Stimulated activated CD4-positive, alpha-beta T cell treated with anti-CD3 and anti-CD28 coated beads, Interleukin-4, amount 100 ng/mL, for 4 hours (primary cell): ENCODE data around the gene TEX14.
"Not testable (repeated sequence)": the region's sequence is repeated elsewhere in the genome, so short reads cannot be mapped to it uniquely, and the experiment has no call there.

Experiments used
- DNase-seq, 2 experiments: peaks; one replicate each; pipeline ENCODE4 v3.0.0-alpha.2; 2020

TEX14 gene

DNA sequence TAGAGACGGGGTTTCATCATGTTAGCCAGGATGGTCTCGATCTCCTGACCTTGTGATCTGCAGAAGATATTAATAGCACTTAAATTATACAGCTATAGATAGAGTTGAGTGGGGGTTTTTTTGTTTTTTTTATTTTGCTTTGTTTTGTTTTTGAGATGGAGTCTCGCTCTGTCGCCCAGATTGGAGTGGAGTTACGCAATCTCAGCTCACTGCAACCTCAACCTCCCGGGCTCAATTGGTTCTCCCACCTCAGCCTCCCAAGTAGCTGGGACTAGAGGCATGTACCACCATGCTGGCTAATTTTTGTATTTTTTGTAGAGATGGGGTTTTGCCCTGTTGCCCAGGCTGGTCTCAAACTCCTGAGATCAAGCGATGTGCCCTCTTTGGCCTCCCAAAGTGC, 1.8 kb downstream of the TEX14 start:
- not testable (repeated sequence) for DNase-seq

DNA sequence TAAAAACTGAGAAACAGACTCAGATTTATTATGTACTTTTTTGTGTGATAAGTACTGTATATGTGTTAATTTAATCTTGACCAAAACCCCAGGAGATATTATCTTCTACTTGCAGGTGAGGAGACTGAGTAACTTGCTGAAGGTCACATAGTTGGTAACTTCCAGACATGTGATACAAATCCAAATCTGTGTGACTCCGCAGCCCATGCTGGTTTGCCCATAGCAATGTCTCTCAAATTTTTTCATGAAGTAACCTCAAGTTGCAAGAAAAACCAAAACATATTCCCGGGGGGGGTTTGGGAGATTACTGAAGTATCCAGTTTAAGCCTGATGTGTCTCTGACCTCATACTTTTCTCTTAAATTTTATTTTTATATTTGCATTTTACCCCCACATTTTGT, 3.3 kb downstream of the TEX14 start:
- DNase-seq: no peak

DNA sequence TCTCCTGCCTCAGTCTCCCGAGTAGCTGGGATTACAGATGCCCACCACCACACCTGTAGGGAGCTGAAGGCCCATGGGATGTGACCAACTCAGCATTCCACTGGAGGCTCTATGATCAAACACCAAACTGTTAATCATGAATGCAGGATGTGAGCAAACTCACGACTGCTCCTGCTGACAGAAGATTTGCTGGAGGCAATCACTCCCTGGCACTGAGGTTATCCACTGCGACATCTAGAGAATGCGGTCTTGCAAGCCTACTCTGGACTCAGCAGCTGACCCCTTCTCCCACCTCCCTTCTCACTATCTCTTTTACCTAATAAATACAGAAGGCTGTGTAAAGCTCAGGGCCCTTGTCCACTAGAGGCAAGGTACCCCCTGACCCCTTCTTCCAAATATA, 4.9 kb downstream of the TEX14 start:
- no peak for DNase-seq

DNA sequence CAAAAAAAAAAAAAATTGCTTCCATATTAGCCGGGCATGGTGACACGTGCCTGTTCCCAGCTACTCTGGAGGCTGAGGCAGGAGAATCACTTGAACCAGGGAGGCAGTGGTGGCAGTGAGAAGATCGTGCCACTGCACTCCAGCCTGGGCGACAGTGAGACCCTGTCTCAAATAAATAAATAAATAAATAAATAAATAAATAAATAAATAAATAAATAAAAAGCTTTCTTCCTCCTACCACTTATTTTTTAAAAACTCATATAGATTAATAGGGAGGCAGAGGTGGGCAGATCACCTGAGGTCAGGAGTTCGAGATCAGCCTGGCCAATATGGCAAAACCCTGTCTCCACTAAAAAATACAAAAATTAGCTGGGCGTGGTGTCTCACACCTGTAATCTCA, 7.4 kb downstream of the TEX14 start:
- not testable (repeated sequence) for DNase-seq

DNA sequence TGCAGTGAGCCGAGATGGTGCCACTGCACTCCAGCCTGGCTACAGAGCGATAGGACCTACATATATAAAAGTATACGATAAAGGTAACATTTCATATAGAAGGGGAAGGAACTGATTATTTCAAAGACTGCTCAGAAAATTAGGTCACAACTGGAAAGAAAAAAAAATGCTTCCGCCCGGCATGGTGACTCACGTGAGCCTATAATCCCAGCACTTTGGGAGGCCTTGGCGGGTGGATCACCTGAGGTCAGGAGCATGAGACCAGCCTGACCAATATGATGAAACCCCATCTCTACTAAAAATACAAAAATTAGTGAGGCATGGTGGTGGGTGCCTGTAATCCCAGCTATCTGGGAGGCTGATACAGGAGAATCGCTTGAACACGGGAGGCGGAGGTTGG, 7.8 kb downstream of the TEX14 start:
- no peak for DNase-seq

DNA sequence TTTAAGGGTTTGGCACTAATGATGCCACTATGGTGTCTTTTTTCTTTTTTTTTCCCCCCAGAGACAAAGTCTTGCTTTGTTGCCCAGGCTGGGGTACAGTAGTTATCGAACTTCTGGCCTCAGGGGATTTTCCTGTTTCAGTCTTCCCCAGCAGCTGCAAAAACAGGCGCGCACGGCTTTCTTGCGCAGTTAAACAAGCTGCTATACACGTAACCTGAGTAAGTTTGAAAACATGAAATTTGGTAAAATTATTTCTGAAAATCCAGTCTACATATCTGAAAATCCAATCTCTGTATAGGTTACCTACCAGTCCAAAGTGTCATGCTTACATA, 11.8 kb downstream of the TEX14 start:
- DNase-seq: no peak

DNA sequence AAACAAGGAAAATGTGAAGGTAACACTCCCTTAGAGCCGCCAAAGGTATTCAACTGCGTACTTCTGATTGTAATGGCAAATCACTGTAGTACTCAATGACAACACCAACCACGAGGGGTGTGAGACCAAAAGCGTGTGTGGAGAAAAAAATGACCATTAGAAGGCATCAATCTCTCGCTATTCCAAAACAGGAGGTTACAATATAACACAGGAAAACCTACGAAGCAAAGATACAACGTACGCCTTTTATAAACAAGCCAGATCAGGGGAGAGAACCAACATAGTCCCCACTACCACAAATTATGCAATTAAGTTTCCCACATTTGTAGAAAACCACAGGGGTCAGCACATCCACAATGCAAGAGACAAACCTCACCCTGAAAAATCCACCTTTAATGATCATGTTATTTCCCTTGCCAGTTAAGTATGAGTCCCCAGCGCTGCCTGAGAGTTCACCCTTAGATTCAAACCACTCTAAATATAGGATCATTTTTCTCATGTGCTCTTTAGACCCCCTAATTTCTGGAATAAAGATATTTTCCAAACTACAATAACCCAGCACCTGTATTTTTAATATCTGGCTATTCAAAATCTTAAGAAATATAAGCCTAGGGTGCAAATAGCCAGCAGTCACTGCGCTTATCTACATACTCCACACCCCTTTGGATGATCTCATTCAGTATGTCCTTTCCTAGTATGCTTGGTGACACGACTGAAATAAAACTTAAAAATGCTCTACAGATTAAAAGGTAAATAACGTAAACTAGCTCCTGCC, 12.4 kb downstream of the TEX14 start:
- DNase-seq: no peak

DNA sequence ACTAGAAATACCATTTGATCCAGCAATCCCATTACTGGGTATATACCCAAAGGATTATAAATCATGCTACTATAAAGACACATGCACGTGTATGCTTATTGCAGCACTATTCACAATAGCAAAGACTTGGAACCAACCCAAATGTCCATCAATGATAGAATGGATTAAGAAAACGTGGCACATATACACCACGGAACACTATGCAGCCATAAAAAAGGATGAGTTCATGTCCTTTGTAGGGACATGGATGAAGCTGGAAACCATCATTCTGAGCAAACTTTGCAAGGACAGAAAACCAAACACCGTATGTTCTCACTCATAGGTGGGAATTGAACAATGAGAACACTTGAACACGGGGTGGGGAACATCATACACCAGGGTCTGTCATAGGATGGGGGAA, 13.6 kb downstream of the TEX14 start:
- not testable (repeated sequence) for DNase-seq

DNA sequence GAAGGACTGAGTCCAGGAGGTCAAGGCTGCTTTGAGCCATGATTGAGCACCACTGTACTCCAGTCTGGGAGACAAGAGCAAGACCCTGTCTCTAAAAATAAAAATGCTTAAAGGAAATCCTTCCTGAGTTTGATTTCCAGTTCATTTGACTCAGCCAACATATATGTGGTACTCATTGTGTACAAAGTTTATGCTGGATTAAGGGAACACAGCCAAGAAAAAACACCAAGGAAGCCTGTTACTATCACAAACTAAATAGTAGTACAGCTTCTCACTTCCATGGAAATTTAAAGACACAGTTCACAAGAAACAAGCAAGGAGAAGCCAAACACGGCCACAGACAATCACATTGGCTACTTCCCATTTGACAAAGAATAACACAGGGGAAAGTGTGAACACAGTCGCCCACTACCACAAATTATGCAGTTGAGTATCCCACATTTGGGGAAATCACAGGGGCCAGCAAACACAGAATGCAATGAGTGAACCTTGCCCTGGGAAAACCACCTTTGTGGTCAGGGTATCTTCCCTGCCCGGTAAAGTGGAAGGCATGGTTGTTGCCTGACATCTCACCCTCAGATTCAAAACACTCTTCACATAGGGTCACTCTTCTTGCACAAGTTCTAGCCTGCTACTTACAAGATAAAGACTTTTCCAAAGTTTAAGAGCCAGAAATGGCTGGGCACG, 14.5 kb downstream of the TEX14 start:
- DNase-seq: no peak

DNA sequence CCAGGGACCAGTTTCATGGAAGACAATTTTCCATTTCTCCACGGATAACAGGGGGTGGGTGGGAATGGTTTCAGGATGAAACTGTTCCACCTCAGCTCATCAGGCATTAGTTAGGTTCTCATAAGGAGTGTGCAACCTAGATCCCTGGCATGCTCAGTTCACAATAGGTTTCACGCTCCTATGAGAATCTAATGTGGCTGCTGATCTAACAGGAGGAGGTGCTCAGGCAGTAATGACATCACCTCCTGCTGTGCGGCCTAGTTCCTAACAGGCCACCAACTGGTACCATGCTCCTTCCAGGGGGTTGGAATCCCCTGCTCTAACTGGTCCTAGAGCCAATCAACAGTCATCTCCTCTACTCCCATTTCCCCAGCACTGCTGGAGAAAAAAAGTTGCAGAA, 19.9 kb downstream of the TEX14 start:
- no peak for DNase-seq

DNA sequence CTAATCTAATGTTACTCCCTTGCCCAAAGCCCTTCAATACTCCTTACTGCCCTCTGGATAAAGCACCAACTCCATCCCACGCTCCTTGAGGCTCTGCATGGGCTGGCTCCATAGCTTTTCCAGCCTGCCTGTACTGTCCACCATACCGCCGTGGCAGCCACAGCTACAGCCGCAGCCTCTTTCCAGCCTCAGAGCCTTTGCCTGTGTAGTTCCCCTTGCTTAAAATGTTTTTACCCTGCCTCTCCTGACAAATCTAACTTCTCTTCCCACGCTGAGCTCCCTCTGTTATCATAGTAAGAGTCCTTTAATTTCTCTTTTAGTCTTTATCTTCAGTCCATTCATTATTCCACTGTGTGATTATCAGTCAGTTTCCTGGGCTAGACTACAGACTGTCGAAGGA, 22.0 kb downstream of the TEX14 start:
- no peak for DNase-seq

DNA sequence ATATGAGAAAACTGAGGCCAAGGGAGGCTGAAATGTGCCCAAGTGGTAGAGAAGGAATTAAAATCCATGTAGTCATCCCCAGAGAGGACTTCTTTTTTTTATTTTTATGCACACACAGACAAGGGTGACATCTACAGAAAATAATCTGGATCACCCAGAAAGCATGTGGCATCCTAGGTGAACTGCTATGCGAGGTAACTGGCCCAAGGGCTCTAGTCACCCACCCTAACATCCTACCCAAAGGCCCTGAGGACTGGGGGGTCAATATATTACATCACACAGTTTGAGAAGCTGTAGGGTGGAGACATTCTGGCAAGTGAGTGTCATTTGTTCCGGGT, 23.3 kb downstream of the TEX14 start:
- no peak for DNase-seq

DNA sequence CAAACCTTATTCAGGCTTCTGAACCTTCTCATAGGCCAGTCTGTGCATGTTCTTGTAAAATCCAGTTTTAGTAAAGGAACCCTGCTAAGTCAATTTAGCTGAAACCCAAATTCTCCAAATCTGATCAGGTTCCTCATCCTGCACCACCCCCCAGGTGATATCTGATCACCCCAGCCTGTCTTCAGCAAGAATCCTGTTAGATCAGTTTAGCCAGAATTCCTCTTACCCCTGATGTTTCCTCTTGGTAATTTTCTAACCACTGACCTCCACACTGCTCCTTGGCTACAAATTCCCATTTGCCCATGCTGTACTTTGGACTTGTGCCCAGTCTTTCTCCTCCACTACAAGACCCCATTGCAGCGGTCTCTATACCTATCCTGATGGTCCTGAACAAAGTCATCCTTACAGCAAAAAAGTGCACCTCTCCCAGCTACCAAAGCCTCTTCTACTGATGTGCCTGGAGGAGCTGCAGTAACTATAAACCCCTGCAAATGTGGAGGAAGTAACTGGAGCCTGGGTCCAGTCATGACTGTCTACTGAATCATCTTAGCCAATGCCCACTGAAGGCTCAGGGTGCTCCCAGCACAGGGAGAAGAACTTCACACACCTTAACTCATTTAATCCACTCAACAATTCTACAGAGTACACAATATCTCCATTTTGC, 23.8 kb downstream of the TEX14 start:
- no peak for DNase-seq

DNA sequence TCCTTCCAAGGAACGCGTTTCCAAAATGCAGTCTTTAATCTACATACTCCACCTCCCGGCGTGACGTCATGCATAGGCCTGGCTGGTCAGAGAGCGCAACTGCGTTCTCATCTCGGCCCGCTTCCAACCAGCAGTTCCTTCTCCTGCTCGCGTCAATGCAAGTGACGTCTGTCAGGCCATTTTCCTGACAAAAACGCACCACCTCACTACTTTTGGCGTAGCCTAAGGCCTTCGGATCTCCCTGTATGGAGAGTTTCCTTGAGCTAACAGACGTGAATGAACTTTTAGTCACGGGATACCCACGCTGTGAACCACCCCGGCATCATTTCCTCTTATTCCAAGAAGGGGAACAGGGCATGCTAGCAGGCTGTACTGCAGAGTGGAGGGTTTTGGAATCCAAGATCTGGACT, 25.0 kb downstream of the TEX14 start:
- DNase-seq: peak in 1 of 2 experiments; percentile 9

DNA sequence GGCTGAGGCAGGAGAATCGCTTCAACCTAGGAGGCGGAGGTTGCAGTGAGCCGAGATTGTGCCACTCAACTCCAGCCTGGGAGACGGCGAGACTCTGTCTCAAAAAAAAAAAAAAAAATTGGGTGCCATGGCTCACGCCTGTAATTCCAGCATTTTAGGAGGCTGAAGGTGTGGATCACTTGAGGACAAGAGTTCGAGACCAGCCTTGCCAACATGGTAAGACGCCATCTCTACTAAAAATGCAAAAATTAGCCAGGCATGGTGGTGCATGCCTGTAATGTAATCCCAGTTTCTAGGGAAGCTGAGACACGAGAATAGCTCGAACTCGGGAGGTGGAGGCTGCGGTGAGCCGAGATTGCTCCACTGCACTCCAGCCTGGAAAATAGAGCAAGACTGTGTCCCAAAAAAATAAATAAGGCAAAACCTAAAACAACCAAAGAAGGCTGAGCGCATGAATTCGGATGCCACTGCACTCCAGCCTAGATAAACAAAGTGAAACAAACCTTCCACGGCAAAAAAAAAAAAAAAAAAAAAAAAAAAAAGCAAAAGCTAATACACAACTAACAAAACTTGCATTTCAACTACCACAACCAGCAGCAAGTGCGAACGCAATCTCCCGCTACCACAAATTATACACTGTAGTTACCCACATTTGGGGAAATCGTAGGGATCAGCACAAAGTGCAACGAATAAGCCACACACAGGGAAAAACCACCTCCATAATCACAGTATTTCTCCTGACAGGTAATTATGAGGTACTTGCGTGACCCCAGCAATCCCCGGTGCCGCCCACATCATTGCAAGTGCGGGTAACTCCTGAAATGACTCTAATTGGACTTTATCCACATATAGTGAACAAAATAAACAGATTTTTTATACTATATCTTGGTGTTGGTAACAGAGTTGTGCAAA, 25.6 kb downstream of the TEX14 start:
- no peak for DNase-seq

DNA sequence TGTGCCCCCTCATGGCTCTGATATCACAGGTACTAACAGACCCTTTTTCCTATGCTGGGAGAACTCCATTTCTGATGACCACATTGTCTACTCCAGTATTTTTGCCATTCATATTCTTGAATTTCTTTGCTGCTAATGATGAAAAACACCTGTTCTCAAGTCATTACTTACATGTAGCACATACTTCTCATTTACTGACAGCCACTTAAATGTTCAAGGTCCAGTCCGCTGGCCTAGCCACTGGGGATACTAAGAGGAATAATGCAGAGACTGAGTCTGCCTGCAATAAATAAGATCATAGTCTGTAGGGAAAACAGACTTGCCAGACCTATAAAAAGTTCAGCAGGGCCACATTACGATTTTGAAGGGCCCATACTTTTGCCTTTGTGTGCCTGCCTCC, 27.5 kb downstream of the TEX14 start:
- DNase-seq: no peak

DNA sequence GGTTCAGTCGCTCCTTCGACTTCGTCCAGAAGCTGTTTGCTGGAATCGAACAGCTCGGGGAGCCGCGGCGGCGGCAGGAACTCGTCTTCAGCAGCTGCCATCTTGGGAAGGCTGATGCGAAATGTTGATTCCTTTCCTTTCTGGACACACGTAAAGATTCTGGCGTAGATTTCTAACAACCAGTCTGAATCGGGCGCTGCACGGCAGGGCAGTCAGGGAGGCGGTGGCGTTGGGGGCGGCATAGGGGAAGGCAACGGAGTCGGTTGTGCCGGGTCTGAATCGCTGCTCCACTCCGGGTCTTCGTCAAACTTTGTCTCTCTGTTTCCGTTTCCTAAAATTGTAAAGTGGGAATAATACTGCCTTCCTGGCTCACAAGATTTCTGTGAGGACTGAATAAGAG, 30.3 kb downstream of the TEX14 start:
- no peak for DNase-seq

DNA sequence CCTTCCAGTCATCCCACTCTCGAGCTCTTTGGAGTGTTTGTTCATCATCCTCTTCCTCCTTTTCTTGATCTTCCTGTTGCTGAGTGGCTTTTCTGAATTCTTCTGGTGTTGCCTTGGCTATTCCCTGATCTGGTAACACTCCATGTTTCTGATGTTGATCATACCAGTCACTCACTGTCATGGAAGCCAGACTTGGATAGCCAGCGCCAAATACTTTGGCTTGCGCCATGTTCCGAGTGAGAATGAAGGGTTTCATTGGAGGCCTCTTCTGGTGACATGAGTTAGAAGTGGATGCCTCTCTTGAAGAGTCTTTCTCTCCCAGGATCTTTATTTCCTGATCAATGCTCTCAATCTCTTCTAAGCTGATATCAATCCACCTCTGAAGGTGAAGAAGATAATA, 31.2 kb downstream of the TEX14 start:
- DNase-seq: no peak

DNA sequence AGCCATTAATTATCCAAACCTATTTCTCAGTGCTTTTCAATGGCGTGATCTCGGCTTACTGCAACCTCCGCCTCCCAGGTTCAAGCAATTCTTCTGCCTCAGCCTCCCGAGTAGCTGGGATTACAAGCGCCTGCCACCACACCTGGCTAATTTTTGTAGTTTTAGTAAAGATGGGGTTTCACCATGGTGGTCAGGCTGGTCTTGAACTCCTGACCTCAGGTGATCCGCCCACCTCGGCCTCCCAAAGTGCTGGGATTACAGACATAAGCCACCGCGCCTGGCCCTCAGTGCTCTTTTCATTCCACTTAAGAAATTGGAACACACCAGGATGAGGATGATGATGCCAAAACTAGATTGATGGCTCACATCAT, 32.1 kb downstream of the TEX14 start:
- not testable (repeated sequence) for DNase-seq

DNA sequence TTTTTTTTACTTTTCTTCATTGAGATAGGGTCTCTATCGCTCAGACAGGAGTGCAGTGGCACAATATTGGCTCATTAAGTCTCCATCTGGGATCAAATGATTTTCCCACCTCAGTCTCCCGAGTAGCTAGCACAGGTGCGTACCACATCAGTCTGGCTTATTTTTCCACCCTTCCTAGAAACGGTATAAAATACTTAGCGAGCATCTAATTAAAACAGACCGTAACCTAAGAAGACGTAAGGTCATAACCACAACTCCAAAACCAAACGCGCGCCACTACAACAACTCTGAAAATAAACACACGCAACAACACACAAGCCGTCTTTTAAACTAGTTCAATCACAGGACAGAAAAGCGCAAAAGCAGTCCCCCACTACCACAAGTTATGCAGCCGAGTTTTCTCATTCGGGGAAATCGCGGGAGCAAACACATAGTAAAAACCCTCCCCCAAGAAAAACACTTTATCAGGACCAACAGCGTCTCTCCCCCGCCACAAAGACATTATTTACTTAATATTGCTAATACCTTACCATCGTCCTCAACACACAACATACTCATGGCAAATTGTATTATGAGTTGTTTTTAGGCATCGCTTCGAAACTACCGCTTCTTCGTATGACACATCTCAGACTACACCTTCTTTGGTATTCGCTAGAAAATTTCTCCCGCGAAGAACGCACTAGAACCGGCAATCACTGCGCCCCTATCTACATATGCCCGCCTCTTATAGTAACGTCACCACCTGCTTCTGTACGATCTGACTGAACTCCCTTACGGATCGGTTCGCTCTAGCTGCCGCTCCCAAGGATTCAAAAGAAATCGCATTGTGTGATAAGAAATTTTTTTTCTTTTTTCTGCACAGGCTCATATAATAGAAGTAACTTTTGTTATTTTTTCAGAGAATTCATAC, 32.8 kb downstream of the TEX14 start:
- peak; percentile 54 to 67 for DNase-seq

DNA sequence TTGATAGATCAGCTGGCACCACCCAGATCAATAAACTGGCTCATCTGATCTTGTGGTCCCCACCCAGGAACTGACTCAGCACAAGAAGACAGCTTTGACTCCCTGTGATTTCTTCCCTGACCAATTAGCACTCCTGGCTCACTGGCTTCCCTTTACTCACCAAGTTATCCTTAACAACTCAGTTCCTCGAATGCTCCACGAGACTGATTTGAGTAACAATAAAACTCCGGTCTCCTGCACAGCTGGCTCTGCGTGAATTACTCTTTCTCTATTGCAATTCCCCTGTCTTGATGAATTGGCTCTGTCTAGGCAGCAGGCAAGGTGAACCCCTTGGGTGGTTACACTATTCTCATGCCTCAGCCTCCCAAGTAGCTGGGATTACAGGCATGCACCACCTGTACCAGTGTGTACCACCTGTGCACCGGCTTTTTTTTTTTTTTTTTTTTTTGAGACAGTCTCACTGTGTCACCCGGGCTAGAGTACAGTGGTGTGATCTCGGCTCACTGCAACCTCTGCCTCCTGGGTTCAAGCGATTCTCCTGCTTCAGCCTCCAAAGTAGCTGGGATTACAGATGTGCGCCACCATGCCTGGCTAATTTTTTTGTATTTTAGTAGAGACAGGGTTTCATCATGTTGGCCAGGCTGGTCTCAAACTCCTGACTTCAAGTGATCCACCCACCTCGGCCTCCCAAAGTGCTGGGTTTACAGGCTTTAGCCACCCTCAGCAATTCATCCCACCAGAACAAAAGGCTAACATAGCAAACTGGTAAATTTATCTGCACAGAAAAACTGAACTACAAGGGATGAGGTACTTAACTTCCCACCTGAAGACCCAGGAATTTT, 33.7 kb downstream of the TEX14 start:
- not testable (repeated sequence) for DNase-seq
